Inferior parietal cortex (tissue), 1 donor: Measurements from ENCODE around the gene CDC123.

Experiments used
- DNase-seq: peaks from one replicate; pipeline ENCODE4 v3.0.0-alpha.2; 2016; ENCODE audit errors: extremely low spot score

CDC123 gene

GRCh38 chr10:12299222-12299965 is 103.4 kb downstream of the CDC123 start:
- DNase-seq = peak; percentile 17
